Subcutaneous adipose tissue (tissue), 4 donors: ENCODE data around the gene SLC35F3. TPM values are rescaled to one million over a fixed set of nuclear protein-coding genes. Genes with fewer than 3 reads are reported as not detected.

Experiments used
- CTCF ChIP-seq: fragments of 450-650 bp; IDR thresholded peaks from one replicate; pipeline ENCODE4 v1.5.1; 2016; ENCODE audit warnings: low read depth, mild to moderate bottlenecking, control low read depth, antibody characterized with exemption, moderate library complexity
- total RNA-seq, 4 donors: library from RNA; depleted of rRNA; stranded (reverse); fragments of >200 nt; gene quantifications; one replicate each; pipeline ENCODE4 v1.1.0, GENCODE V29; 2016

The SLC35F3 gene
- total RNA-seq, 4 donors from 2014 or later = 0.44 TPM; not detected in 3

- TF ChIP-seq CTCF = no peak
Observed at GRCh38 chr1:234089396-234089795, 184.9 kb downstream of the SLC35F3 start.

DNA sequence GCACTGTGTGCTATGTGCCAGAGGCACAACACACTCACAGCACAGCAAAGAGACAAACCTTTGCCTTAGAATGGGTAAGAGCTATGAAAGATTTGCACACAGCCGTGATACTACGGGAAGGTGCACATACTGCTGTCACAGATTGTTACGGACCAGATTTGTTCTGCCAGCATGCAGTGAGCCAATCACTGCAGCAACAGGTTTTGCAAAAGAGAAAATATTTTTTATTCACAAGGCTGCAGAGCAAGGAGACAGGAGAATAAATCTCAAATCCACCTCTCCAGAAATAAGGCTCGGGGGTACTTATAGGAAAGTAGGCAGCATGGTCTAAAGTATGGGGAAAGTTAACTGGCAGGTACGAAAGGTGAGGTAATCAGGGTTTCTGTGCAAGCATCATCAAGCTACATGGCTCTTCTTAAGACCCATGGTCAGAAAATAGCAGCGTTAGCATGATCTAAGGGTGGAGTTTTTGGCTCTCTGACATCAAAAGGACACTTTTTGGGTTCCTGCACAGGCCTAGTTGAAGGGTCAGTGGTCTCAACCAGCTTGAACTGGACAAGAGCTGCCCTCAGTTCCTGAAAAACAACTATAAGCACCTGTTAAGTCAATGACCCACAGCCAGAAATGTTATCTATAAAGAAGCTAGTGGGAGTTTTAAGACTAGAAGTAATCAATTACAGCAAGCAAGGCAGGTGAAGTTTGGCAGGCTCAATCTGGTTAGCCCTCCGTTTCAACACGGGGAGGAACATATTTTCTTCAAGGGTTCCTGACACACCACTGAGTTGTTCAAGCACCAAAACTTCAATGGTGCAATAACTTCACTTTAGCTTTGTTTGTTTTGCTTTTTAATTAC, 186.0 kb downstream of the SLC35F3 start:
- TF ChIP-seq CTCF = no peak

- TF ChIP-seq CTCF = no peak
Observed at GRCh38 chr1:234091065-234091401, 186.6 kb downstream of the SLC35F3 start.

- TF ChIP-seq CTCF = no peak
Observed at GRCh38 chr1:234091876-234092275, 187.4 kb downstream of the SLC35F3 start.

DNA sequence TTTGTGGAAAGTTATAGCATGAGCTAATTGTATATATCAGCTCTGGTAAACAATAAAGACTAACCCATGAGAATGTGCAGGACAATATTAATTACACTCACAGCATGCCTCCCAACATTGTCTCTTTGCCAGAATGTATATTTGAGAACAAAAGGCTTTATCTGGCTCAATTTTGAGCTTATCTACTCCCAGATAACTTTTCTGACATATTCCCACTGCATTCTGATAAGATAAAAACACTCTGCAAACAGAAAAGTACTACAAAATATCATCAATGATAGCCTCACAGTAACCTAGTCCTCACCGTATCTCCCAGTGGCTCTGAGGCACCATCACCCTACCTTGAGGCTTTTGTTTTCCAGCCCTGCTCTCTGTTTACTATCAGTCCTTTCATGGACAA, 188.6 kb downstream of the SLC35F3 start:
- TF ChIP-seq CTCF = no peak

DNA sequence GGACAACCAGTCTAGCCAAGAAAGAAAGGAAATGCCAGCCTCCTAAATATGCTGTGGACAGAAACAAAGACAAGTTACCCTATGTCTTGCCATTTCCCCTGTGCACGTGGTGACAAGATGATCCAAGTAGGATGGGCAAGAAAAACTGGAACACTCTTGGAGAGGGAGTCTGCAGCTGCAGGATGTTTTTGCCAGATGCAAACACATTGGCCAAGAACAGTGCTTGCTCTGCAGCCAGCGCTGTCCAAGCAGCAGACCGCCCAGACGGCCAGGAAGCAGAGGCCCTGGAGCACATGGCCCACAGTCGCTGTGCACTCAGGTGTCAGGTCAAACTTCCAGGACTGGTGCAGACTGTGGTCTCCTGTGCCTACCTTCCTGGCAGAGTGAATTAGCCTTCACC, 189.3 kb downstream of the SLC35F3 start:
- no peak for TF ChIP-seq CTCF

DNA sequence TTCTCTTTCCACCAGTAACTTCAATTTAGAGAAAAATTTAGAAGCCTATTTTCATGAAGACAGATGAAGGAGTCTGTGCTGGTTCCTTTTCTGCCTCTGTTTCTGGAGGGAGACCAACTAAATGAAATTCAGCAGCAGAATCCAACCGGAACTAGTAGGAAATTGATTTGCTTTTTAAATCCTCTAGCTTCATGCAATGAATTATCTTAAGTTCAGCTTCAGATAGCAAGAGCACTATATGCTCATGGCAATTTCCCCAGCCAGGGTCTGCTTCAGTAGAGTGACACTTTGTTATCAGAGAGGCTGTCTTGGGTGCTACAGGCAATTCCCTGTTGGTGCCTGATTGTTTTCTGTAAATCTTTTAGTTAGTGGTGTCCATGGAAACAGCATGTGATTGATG, 189.7 kb downstream of the SLC35F3 start:
- TF ChIP-seq CTCF = no peak
